Right lung (tissue), 5 donors: ENCODE results near the gene POFUT1. TPM values are rescaled to one million over a fixed set of nuclear protein-coding genes. Genes with fewer than 3 reads are reported as not detected.

Source experiments
- DNase-seq, 2 donors: peaks; one replicate each; pipeline ENCODE4 v3.0.0-alpha.2; 2013
- polyA plus RNA-seq, 5 donors: library from polyadenylated mRNA; unstranded; fragments of 120-200 nt; gene quantifications; one replicate each; pipeline versions ENCODE4 v1.2.1 to v1.2.3, GENCODE V29; 2013; ENCODE audit warnings: inconsistent platforms in 1 of 5, low replicate concordance in 1 of 5; ENCODE audit not compliant: insufficient read length in 5 of 5, insufficient read depth in 1 of 5

The POFUT1 gene
- polyA plus RNA-seq, 5 donors, result 32.9 to 38.2 (median 36.7) TPM

DNA sequence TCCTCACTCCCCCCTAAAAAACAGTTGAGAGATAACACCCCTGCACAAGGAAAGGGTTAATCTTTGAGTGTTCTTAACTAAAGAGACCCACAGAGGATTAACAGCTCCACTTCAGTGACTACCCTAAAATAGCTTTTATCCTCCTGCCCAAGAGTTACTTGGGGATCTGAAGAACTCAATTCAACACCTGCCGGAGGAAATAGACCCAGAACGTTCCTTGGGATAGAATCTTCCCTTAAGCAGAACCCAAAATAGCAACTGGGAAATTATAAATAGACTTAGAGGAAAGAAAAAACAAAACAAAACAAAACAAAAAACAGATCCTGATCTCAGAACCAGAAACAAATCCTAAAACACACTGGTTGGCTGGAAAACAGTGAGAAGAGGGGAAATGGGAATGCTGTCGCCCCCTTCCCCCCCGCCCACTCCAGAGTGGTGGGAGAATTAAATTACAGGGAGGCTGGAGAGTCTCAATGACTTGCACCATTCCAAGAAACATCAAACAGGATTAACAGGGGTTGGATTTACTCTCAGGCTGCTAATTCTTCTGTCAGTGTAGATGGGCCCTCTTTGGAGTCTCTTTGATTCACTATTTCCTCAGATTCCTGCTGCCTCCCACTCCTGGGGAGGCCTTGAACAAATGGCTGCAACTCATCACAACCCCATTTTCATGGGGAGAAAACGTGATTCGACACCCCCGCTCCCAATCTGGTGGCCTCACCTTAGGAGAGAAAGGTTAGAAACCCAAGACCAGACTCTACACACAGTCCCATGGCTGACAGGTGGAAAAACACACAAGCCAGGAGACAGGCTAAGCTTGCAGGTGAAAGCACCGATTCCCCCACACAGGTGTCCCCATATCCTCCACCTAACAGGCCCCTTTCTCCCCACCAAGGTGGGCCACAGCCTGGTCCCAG lies 1.6 kb upstream of the POFUT1 start:
- DNase-seq, result no peak

DNA sequence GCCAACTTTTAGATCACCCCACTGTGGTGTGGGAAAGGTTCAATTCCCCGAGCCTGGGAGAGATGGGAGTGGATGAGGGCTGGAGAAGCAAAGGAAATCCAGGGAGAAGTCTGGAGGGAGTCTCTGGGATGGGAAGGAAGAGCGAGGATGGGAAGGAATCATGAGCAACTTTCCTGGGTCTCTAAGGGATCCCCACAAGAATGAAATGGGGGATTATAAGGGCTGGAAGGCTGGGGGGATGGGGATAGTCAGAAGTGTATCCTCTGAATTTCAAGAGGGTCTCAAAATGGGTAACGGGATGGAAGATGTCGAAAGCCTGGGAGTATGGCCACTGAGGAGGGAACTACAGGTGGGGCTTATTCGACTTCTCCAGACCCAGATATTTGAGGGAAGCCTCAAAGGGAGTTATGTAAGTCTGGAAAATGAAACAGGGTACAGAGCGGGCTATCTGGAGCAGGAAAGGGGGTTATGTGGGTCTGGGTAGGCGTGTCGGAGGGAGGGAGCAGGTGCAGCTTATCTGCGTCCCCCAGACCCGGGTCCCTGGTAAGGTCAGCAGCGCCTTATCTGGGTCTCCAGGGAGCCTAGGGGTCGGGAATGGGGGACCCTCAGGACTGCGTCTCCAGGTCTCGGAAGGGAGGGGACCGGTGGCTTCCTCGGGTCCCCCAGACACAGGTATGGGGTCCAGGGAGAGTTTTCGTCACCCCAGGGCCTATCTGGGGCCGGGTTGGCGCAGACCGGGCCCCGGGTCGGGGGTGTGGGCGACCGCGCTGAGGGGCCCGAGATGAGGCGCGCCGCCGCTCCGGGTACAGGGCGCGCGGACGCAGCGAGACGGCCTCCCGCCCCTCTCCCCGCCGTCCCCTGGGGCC lies 687 bp upstream of the POFUT1 start:
- no peak for DNase-seq

DNA sequence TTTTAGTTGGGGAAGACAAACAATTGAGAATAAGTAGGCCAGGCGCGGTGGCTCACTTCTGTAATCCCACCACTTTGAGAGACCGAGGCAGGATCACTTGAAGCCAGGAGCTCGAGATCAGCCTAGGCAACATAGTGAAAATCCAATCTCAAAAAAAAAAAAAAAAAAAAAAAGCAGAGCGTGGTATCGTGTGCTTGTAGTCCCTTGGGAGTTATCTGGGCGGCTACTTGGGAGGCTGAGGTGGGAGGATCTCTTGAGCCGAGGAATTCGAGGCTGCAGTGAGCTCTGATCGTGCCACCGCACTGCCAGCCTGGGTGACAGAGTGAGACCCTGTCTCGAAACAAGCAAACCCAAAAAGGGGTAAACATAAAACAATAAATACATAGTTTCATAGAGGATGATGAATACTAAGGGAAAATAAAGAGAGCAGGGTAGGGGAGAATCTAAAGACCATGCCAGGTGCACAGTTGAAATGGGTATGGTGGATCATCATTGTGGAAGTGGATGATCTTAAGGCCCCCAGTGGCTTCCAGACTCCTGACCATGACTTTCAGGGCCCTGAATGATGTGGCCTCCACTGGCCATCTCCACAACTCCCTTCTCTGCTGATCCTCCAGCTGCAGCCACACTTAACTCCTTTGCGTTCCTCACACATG lies 947 bp downstream of the POFUT1 start:
- no peak for DNase-seq

DNA sequence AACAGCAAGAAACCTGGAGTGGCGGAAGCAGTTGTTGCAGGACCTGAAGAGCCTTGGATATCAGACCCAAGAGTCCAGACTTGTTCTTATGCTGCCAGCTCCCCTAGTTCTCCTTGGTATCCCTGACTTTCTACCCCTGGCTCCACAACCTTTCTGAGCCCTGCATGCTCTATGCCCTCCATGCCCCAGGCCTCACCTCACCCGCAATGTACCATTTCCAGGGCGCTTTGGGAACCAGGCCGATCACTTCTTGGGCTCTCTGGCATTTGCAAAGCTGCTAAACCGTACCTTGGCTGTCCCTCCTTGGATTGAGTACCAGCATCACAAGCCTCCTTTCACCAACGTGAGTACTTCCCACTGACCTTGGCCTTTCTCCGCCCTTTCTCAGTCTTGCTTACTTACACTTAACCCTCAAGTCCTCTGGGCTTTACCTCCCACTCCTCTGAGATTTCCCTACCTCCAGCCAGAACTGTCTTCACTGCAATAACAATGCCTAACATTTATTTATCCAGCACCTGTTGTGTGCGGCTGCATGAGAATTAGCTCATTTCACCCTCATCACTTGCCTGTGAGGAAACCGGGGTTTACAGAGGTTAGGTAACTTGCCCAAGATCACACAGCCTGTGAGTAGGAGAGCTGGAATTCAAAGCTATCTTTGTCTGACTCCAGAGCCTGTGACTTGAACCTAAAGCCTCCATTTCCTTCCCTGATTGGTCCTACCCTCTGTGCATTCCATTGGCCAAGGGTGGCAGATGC lies 2.3 kb downstream of the POFUT1 start:
- DNase-seq, result no peak

DNA sequence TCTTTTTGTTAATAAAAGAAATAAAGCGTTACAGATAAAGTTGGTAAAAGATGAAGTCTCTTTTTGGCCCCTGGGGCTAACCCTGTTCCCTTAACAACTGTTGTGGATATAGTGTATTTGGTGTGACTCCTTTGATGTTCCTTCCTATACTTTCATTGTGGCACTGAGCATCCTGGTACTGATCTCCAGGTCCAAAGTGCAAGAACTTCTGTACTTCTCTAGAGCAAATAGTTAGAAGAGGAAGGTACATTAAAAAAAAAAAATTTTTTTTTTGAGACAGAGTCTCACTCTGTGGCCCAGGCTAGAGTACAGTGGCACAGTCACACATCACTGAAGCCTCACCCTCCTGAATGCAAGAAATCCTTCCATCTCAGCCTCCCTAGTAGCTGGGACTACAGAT lies 6.2 kb downstream of the POFUT1 start:
- DNase-seq, result no peak

DNA sequence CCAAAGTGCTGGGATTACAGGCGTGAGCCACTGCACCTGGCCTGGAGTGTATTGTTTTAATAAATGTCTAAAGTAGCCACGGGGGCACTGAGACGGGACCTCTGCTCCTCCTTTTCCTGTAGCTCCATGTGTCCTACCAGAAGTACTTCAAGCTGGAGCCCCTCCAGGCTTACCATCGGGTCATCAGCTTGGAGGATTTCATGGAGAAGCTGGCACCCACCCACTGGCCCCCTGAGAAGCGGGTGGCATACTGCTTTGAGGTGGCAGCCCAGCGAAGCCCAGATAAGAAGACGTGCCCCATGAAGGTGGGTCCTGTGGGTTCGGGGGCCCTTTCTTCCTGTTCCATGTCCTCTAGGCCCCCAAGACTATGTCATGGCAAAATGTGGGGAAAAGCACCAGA lies 7.5 kb downstream of the POFUT1 start:
- no peak for DNase-seq

DNA sequence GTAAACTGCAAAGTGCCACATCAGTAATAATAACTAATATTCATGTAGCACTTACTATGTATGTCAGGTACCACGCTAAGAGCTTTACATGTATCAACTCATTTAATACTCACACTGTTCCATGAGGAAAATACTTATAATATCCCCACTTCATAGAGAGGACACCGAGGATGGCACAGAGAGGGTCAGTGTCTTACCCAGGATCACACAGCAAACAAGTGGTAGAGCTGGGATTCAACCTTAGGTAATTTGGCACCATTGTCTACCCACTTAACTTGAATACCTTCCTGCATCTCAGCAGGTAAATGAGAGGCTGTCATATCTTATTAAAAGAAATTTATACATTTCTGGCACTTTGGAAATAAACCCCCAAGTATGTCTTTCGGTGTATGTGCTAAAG lies 8.0 kb downstream of the POFUT1 start:
- no peak for DNase-seq

DNA sequence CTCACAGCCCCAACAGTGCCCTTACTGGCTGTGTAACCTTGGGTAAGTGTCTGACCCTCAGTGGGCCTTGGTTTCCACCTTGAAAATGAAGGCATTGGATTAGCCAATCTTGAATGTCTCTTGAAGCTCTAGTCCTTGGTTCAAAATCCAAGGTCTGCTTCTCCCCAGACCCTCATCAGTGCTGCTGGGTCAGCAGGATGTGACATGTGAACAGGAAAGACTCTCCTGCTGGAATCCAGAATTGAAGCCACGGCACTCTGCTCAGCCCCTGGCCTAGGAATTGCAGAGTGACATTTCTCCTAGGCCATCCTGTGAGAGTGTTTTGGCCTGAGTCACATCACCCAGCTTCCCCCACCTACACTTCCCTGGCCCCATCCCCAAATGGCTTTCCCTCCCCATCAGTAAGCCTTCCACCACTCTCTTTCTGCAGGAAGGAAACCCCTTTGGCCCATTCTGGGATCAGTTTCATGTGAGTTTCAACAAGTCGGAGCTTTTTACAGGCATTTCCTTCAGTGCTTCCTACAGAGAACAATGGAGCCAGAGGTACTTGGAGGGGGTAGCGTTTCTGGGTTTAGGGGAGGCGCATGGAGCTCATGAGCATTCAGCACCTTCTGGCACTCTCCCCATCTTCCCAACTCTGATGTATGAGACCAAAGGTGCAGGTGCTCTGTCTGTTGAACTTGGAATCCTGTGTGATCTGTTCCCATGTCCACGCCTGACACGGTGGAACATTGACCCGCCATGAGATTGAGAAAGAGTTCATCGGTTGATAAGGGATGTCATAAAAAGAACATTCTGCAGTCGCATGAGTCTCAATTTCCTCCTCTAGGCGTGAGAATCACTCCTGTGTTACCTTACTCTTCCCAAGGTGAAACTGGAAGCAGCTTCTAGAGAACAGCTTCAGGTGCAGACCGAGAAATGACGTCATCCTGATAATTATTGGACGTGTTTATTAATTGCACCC lies 8.8 kb downstream of the POFUT1 start:
- no peak for DNase-seq

DNA sequence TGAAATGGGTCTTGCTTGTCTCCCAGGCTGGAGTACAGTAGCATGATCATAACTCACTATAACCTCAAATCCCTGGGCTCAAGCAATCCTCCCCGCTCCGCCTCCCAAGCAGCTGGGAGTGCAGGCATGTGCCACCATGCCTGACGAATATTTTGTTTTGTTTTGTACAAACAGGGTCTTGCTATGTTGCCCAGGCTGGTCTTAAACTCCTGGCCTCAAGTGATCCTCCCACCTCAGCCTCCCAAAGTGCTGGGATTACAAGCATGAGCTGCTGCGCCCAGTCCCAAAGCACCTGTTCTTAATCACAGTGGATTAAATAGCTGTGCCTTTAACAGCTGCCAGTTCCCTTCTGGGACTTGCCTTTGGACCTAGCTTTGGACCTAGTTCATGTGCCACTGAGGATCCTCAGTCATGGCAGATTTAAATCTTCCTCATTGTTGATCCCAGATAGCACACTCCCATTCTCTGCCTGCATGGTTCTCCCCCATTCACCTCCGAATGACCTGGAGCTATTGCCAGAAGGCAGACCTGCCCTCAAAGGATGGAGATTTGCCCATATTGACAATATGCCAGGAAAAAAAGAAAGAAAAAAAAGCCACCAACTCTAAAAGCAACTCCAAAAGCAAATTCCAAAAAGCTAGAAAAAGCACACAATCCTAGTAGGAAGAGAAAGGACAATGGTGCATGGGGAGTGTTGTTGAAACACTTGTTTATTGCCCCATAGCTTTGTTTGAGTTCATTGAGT lies 10.6 kb downstream of the POFUT1 start:
- DNase-seq, result no peak

DNA sequence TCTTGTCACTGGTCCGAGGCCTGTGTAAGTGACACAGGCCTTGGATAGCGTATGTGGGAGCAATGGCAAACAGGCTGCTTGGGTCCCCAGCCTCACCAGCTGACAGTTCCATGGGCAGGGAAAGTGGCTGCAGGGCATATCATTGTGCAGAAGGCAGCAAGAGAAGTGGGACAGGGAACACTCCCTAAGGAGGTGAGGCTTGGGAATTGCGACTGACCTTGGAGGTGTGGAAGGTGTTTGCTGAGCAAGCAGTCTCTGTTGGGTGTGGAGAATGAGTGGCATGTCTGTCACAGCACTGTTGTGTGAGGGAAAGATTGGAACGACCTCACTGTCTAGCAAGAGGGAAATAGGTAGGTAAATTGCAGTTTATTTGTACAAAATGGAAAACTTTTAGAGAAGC lies 16.8 kb downstream of the POFUT1 start:
- DNase-seq, result no peak

DNA sequence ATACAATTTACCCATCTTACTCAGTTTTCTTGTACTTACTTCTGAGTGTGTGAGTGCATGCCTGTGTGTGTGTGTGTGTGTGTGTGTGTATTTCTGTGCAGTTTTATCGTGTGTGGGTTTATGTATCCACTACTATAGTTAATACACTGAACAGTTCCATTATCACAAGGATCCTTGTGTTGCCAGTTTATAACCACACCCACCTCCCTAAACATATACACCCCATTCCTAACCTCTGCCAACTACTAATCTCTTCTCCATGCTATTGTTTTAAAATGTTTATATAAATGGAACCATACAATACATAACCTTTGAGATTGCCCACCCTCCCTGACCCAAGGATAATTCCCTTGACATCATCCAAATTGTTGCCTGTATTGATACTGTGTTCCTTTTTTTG lies 18.7 kb downstream of the POFUT1 start:
- no peak for DNase-seq

DNA sequence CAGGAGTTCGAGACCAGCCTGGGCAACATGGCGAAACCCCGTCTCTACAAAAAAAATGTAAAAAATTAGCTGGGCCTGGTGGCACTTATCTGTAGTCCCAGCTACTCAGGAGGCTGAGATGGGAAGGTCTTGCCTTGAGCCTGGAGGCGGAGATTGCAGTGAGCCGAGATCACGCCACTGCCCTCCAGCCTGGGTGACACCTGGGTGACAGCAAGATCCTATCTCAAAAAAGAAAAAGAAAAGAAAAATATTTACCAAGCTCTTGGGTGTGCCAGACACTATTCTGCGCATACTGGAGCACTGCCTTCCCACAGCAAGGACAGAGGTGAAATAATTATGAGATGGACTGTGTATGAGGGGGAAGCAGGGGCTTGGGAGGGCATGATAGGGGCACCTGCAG lies 19.6 kb downstream of the POFUT1 start:
- no peak for DNase-seq

DNA sequence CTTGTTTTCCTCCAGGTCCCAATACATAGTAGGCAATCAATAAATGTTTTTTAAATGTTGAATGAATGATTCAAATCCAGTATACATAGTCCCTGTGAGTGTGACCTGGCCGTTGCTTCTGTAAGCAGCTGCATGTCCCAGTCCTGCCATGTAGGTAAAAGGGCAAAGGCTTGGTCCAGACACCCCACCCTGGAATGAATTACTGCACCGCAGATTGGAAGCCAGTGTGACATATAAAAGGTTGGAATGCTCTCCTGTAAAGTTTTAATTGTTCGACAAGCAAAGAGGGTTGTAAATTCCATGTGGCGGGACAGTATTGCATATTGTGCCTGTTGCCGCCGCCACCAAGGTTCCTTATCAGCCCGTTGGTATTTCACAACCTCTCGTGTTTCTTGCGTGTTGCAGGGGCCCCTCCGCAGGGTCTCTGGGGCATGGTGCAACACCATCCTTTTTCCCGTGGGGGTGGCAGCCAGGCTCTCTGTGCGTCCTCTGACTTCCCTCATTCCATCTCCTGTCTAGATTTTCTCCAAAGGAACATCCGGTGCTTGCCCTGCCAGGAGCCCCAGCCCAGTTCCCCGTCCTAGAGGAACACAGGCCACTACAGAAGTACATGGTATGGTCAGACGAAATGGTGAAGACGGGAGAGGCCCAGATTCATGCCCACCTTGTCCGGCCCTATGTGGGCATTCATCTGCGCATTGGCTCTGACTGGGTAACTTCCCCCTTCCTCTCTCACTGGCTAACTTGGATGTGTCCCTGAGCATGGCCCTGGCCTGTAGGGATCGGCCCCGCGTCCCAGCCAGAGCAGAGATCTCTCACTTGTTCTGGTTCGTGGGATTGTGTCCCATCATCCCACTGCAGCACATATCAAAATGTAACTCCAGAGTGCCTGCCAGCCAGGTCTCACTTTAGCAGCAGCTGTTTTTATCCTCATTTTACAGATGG lies 20.3 kb downstream of the POFUT1 start:
- no peak for DNase-seq

DNA sequence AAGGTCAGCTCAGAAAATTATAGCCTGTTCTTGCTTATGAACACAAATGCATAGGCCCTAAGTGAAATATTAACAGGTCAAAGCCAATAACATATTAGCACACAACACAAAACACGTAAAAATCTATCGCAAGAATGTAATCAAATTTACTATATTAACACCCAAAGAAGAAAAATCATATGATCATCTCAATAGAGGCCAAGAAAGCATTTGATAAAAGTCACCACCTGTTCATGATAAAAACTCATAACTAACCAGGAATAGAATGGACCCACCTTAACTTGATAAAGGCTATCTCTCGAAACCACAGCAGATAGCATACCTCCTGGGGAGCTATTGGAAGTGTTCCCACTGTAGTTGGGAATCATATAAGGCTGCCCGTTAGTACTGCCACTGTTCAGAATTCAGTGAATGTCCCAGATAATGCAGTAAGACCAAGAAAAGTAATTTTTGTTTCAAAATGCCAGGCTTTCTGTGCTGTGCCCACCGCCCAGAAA lies 21.6 kb downstream of the POFUT1 start:
- no peak for DNase-seq

DNA sequence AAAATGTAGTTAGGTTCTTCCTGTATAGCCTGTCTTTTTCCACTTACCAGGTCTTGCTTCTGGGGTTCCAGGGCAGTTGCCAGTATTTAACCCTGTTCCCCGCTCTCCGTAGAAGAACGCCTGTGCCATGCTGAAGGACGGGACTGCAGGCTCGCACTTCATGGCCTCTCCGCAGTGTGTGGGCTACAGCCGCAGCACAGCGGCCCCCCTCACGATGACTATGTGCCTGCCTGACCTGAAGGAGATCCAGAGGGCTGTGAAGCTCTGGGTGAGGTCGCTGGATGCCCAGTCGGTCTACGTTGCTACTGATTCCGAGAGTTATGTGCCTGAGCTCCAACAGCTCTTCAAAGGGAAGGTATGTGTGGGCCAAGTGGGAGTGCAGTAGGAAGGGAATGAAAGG lies 23.0 kb downstream of the POFUT1 start:
- no peak for DNase-seq

DNA sequence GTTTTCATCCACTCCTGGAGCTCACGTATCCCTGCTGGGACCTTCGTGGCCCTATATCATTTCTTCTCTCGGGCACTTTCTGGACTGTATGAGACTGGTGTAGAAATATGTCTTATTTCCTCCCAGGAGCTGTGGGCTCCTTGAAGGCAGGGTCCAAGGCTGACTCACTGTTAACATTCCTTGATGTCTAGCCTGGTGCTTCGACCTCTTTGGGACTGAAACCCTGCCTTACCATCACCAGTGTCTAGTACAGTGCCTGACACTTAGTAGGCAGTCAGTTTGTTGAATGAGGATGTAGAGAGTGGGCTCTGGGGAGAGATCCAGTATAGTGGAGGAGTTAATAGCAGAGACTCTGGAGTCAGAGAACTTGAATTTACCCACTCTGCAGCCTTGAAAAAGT lies 23.6 kb downstream of the POFUT1 start:
- DNase-seq, result no peak

DNA sequence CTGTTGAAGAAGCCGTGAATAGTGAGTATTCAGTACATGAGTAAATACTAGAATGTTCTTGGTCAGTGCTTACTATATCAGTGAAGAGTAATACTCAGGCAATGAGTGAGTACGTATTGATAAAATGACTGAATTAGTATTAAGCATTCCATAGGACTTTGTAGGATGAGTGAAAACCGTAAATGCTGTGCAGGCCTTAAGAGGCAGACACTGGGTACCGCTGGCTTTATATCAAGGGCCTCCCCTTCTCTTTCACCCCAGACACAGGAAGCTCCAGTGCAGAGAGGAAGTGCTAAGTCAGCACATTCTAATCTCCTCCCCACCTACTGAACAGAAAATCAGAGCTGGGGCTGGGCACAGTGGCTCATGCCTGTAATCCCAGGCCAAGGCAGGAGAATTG lies 24.2 kb downstream of the POFUT1 start:
- no peak for DNase-seq

DNA sequence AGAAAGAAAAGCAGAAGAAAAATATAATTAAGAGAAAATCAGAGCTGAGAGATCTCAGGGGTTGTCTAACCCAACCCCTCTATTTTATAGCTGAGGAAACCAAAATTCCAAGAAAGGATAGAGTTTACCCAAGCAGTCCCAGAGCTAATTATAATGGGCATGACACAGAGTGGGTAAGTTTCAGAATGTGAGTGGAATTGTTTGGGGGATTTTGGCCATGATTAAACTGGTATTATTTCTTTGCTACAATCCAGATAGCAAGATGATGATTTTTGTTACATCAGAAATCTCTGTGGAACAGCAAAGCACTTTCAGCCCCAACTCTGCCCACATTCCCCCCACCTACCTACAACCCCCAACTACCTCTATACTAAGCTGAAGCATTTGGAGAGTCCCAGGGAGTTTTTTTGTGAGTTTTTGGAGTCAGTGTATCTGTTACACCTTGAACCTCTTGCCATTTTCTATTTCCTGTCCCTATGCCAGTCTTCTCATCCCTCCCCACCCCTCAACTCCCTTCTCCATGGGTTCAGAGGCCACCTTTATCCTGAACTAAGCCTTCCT lies 24.7 kb downstream of the POFUT1 start:
- DNase-seq, result no peak
